BE2C (cell line): ENCODE results near the gene MGMT.

Experiments
- DNase-seq: peaks from one replicate; pipeline ENCODE4 v3.0.0-alpha.2; 2020
- H3K27me3 ChIP-seq: fragments of 250-450 bp; sonication (Bioruptor Pico); 2 replicates; pipeline ENCODE4 v1.5.1; 2020; ENCODE audit warnings: mild to moderate bottlenecking
- H3K36me3 ChIP-seq: fragments of 250-450 bp; sonication (Bioruptor Pico); 2 replicates; pipeline ENCODE4 v1.5.1; 2020; ENCODE audit warnings: mild to moderate bottlenecking
- H3K4me1 ChIP-seq: fragments of 250-450 bp; sonication (Bioruptor Pico); 2 replicates; pipeline ENCODE4 v1.5.1; 2020
- H3K4me3 ChIP-seq: 2 replicates; pipeline ENCODE4 v1.5.1; 2011; ENCODE audit warnings: low read depth, low read length
- H3K9me3 ChIP-seq: fragments of 250-450 bp; sonication (Bioruptor Pico); 2 replicates; pipeline ENCODE4 v1.5.1; 2020
- CTCF ChIP-seq: IDR thresholded peaks from 2 replicates; pipeline ENCODE4 v1.5.1; 2012; ENCODE audit warnings: mild to moderate bottlenecking, low read depth, low read length

Gene MGMT

GRCh38 chr10:129760003-129760315 lies 292.9 kb downstream of the MGMT start:
- H3K4me3 ChIP-seq = no peak overlapping the region
- H3K9me3 ChIP-seq = no peaks in the 10 kb centered on the region
- H3K36me3 ChIP-seq = no peaks in the 10 kb centered on the region
- no peak for TF ChIP-seq CTCF
- no peaks in the 10 kb centered on the region for H3K27me3 ChIP-seq
- H3K4me1 ChIP-seq = no peaks in the 10 kb centered on the region
- DNase-seq = no peak

- DNase-seq = no peak
- no peaks in the 10 kb centered on the region for H3K27me3 ChIP-seq
- no peak for TF ChIP-seq CTCF
- no peaks in the 10 kb centered on the region for H3K9me3 ChIP-seq
- no peak overlapping the region for H3K4me3 ChIP-seq
- no peaks in the 10 kb centered on the region for H3K4me1 ChIP-seq
- H3K36me3 ChIP-seq = no peaks in the 10 kb centered on the region
Observed at GRCh38 chr10:129760416-129760815, 293.4 kb downstream of the MGMT start.

- no peak for DNase-seq
- H3K36me3 ChIP-seq = no peaks in the 10 kb centered on the region
- H3K9me3 ChIP-seq = no peaks in the 10 kb centered on the region
- H3K4me1 ChIP-seq = no peaks in the 10 kb centered on the region
- no peak overlapping the region for H3K4me3 ChIP-seq
- H3K27me3 ChIP-seq = no peaks in the 10 kb centered on the region
- TF ChIP-seq CTCF = no peak
Observed at GRCh38 chr10:129761197-129761972, 294.3 kb downstream of the MGMT start.

DNA sequence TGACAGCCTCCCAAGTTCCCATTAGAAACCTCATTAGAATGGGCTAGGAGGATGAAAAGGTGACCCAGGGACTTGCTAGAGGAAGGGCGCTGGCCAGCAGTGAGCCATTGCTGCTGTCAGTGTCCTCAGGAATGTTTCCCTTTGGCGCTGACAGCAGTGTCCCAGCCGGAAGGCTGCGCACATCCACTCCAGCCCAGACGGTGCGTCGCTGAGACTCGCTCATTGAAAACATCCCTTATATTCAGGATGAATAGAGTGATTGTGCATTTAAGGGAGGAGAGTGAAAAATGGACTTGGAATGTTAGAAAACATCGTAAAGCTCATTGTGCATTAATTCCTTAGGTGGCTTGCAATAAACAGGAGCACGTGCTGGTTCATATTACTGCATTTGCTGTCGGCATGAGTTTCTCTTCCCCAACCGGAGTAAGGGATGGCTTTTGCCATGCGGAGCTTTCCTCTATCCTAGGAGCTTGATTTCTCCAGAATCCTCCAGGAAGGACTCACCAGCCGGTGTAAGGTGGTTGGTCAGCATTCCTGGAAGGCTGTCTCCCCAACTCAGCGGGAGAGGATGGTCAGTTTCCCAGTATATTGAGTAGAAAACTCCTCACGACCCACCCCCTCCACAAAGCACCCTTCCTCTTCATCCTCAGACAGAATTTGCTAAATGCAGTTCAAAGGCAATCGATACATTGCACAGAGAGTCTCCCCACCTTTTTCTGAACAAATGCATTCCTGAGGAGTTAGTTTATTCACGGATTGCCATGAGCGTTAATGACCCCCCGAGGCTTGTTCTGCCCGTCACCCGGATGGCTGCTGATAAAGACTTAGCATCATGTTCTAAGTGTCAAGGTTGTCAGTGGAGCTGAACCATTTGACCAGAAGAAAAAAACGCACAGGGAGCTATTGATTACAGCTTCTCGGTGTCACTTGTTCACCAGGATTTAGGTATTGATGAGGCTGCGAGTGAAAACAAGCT lies 295.2 kb downstream of the MGMT start:
- H3K27me3 ChIP-seq = no peaks in the 10 kb centered on the region
- H3K4me3 ChIP-seq = no peak overlapping the region
- no peak for DNase-seq
- H3K9me3 ChIP-seq = no peaks in the 10 kb centered on the region
- TF ChIP-seq CTCF = no peak
- no peaks in the 10 kb centered on the region for H3K36me3 ChIP-seq
- no peaks in the 10 kb centered on the region for H3K4me1 ChIP-seq

GRCh38 chr10:129764011-129764900 lies 297.2 kb downstream of the MGMT start:
- H3K9me3 ChIP-seq = no peaks in the 10 kb centered on the region
- no peaks in the 10 kb centered on the region for H3K27me3 ChIP-seq
- H3K36me3 ChIP-seq = no peaks in the 10 kb centered on the region
- DNase-seq = no peak
- no peaks in the 10 kb centered on the region for H3K4me1 ChIP-seq
- TF ChIP-seq CTCF = no peak
- H3K4me3 ChIP-seq = no peak overlapping the region
